HG03045 (cell line): ENCODE data around the gene SMARCB1.

Experiments used
- ATAC-seq: cut with Tn5 transposase; IDR thresholded peaks from one replicate; pipeline ENCODE4 v1.9.1; 2021; ENCODE audit warnings: mild to moderate bottlenecking, moderate library complexity; ENCODE audit not compliant: unreplicated experiment

SMARCB1 gene

DNA sequence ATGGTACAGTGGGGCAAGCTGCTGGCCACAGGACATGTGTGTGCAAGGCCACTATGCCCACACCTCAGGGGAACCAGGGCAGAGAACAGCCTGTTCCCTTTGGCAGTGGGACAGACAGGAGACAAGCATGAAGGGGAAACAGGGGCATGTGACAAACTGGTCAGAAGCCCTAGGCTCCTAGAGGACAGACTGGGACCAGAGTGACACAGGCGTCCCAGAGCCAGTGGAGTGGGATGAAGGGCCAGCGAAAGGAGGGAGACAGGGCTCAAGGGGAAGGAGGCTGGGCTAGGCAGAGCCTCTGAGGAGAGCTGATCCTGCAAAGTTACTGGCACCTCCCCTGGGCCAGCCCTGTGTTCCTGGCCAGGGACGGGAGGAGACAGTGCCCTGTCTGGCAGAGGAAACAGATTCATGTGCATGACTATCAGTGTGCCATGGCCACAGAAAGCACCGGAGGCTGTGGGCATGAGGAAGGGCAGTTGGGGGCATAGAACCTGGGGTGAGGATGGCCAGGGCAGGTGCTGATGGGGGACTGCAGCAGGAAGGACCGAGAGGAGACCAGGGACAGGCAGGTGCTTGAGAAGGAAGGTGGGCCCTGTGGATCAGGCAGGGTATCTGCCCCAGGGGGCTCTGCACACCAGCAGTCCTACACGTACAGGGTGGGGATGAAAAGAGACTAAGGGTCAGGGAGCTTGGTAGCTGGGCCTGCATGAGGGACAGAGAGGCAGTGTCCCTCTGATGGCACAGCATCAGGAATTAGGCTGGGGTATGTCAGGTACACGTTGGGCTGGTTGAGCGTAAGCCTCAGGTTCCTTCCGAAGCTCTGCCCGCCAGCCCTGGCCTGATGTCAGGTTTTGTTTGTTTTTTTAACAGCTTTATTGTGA lies 42.3 kb downstream of the SMARCB1 start:
- no peak for ATAC-seq

DNA sequence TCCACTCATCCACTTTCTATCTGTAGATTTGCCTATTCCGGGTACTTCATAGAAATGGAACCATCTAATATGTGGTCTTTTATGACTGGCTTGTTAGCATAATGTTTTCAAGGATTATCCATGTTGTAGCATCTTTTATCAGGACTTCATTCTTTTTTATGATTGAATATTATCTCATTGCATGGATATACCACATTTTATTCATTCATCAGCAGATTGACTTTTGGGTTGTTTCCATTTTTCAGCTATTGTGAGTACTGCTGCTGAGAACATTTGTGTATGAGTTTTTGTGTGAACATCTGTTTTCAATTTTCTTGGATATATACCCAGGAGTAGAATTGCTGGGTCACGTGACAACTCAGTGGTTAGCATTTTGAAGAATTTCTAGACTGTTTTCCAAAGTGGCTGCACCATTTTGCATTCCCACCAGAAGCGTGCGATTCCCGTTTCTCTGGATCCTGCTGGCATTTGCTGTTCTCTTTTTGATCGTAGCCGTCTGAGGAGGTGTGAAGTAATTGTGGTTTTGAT lies 43.1 kb downstream of the SMARCB1 start:
- no peak for ATAC-seq

DNA sequence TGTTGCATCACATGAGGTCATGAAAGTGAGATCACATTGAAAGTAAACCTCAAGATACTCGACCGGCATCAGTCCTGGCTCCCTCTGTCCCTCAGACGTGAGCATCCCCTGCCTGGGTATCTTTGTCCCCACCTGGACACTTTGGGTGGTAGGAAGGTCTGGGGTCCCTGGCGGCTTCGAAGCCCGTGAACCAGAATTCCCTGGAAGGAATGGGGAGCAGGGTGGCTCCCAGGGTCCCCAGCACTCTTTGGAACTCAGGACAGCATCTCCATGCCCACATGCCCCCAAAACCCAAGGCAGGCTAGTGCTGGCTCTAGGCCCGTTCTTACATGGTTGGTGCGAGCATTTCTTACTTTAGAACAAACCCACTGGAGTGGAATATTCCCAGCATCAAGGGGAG lies 44.5 kb downstream of the SMARCB1 start:
- no peak for ATAC-seq

DNA sequence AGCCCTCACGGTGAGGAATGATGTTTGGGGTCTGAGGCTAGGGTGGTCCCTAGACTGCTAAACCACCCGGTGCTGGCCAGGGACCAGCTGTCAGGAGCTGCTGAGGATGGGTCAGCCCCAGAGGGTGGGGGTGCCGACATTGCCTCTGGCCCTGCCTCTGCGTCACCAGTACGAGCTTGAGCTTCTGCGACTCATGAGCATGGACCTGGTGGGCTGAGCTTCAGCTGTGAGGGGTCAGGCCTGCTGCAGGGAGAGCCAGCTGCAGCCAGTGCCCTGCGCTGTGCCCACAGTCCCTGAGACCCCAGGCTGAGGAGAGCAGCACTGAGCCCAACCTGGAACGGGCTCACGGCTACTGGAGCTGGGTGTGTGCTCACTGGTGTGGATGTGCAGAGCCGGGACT lies 45.0 kb downstream of the SMARCB1 start:
- ATAC-seq, result no peak

DNA sequence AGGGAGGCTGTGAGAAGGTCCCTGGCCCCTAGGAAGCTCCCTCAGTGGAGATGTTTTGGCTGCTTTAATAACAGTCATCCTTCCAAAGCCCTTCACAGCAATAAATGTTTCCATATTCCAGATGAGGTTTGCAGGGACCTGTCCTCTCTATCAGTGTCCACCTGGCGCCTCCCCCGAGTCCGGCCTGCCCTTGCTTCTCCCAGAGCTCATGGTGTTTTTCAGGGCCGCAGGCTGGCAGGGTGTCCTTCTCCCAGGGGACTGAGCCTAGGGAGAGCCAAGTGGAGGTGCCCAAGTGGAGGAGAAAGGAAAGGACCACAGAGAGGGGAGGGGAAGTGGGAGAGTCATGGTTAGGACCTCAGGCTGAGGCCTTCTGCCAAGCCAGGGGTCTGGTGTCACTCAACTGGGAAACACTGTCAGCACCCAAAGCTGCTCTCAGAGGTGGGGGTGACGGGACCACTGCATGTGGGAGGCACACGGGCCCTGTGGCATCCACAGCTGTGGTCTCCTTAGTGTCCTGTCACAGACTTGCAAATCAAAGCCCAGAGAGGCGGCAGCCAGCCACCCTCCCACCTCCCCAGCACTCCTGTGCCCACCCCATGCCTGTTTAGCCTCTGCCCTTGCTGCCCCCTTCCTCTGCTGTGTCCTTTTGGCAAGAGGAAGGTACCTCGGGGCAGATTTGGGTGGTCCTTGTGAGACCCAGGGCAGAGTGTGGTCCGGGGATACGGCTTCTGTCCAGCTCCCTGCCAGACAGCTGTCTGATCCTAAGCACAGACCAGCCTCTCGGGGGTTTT lies 45.7 kb downstream of the SMARCB1 start:
- ATAC-seq, result no peak

DNA sequence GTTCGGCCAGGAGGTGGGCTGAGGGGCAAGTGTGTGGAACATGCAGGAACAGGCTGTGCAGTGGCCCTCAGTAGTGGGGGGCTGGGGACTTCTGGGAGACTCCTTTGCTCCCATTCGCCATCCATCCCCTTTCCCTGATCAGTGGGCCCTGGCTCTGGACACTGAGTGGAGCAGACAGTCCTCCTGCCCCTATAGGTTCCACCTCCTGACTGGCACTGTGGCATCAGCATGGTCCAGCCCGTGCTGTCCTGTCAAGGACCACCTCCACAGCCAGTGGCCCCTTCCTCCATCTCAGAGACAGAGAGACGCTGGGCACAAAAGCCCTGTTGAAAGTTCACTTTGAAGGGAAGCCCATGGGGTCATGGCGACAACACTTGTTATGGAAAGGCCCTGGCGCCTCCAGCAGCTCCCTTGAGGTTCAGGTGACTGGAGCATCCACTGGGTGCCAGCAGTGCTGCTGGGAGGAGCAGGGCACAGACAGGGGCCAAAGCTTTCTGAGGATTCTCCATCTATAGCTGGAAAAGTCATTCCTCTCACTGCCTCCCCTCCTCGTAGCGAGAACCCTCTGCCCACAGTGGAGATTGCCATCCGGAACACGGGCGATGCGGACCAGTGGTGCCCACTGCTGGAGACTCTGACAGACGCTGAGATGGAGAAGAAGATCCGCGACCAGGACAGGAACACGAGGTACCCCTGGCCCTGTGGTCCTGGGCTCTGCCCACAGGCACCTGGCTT lies 46.4 kb downstream of the SMARCB1 start:
- ATAC-seq, result no peak

DNA sequence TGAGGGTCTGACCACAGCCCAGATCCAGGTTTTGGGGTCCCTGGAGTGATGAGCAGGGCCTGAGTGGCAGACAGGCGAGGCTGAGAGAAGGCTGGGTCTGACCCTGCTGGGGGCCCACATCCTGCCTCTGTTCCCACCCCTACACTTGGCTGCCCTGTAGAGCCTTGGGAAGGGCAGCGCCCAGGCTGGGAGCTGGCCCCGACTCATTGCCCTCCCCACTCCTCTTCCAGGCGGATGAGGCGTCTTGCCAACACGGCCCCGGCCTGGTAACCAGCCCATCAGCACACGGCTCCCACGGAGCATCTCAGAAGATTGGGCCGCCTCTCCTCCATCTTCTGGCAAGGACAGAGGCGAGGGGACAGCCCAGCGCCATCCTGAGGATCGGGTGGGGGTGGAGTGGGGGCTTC lies 47.1 kb downstream of the SMARCB1 start:
- ATAC-seq, result no peak

DNA sequence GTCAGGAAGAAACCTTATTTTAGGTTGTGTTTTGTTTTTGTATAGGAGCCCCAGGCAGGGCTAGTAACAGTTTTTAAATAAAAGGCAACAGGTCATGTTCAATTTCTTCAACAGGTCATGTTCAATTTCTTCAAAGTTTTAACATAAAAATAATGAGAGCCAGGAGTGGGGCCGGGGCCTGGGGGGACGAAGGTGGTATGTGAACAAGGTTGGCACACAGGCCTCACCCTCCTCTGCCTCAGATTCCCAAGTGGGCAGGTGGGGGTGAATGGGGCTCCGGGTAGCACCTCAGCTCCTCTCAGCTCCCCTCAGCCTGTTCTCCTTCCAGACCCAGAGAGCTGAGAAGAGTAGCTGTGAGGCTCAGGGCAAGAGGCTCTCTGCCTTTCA lies 47.6 kb downstream of the SMARCB1 start:
- no peak for ATAC-seq

DNA sequence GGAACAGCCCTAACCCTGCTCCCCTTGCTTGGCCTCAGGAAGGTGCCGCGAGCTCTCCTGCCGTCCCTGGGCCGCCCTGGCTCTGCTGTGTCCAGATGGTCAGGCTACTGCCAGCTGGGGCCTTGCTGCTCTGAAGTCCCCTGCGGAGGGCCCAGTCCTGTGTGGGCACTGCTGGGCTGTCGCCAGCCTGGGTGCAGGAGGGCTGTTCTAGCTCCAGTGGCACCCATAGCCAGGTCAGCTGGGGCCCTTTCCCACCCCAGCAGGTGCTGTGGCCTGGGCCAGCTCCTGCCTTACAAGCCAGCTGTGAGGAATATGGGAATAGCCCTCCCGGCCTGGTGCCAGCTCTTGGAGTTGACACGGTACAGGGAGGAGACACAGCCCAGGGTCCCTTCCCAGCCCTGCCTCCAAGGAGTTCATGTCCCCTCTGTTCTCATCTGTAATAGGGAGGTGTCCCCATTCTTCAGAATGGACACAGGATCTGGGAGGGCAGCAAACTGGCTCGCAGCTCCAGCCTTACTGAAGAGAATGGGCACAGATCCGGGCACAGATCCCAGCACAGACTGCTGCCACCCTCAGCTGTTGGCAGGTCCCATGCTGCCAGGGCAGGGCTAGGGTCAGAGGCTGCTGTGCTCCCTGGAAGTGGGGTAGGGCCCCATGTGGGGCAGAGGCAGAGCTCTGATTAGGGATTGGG lies 48.2 kb downstream of the SMARCB1 start:
- no peak for ATAC-seq

DNA sequence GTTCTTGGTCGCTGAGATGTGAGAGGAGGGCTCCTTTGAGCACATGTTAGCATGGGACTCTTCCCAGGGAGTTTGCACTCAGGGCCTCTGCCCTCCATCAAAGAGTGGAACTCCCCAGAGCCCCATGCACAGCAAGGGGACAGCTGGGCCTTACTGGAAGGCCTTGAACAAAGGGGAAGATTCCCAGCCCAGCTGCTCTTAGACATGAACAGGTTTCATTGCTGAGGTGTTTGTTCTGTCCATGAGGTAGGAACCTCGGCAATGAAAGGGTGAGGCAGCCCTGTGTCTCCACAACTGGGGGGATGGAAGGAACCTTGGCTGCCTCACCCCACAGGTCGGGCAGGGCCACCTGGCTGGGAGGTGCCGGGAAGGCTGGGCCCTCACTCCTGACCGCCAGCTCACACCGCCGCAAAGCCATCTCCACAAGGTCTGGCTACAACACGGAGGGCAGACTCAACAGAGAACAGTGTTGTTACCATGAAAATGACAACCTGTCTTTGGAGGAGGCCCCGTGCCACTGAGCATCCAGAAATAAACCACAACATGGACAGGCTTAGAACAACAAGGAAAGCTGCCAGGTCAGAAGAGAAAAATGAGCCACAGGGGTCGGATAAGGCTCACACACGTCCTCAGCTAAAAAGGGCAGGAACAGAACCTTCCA lies 48.8 kb downstream of the SMARCB1 start:
- ATAC-seq, result no peak

DNA sequence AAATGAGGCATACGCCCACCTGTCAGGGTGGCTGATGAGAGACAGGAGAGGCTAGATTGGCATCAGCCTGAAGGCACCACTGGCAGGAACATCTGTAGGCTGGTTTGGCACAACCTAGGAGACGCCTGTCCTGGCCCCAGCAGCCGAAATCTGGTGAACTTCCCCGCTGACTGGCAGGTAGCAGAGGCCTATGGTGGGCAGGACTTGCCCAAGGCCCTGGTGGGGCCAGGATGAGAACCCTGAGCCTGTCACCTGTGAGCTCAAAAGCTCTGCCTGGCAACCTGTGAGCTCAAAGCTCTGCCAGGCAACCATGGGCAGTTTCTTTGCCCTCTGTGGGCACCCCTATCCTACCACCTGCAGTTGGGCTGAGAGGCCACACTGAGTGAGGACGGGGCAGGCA lies 49.5 kb downstream of the SMARCB1 start:
- no peak for ATAC-seq

DNA sequence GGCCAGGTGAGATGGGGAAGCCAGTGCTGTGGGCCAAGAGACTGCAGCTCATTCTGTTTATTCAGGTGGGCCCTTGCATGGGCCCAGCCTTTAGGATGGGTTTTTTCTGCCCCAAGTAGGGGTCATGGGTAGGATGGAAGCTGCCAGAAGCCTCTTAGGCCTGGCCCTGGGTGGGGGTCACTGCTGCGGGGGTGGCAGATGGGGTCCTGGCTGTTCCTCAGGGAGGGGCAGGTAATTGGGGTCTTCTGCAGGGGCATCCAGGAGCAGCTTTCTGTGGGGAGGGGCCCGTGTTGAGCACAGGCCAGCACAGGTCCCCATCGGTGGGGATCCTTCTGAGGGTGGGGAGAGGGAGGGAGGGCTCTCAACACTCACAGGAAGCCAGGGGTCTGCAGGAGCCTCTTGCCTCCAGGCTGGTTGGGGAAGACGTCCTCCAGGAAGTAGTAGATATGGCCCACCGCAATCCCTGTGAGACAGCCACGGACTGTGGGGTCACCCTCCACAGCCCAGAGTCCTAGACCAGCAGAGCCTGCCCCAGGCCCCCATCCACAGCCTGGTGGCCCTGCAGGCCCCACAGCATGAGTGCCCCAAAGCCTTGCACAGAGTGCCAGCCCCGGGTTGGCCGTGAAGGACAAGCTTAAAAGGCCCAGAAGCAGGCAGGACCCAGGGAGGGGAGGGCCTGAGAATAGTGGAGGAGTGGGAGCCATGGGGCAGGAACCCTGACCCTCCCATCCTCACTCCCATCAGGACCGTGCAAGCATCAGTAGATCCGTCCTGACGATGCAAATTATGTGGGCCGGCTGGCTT lies 50.1 kb downstream of the SMARCB1 start:
- no peak for ATAC-seq

DNA sequence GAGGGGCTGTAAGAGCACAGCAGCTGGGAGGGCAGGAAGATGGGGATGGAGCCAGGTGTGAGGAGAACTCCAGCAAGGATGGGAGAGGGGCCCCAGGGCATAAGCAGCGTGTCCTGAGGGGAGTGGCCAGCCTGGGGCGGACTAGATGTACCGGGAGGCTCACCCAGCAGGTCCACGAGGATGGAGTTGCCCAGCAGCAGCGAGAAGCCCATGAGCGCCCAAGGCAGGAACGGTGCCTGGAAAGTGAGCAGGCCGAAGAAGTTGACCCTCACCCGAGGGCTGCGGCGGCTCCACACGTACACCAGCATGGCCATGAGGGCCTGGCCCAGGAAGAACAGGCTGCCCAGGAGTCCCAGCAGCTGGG lies 50.7 kb downstream of the SMARCB1 start:
- no peak for ATAC-seq

DNA sequence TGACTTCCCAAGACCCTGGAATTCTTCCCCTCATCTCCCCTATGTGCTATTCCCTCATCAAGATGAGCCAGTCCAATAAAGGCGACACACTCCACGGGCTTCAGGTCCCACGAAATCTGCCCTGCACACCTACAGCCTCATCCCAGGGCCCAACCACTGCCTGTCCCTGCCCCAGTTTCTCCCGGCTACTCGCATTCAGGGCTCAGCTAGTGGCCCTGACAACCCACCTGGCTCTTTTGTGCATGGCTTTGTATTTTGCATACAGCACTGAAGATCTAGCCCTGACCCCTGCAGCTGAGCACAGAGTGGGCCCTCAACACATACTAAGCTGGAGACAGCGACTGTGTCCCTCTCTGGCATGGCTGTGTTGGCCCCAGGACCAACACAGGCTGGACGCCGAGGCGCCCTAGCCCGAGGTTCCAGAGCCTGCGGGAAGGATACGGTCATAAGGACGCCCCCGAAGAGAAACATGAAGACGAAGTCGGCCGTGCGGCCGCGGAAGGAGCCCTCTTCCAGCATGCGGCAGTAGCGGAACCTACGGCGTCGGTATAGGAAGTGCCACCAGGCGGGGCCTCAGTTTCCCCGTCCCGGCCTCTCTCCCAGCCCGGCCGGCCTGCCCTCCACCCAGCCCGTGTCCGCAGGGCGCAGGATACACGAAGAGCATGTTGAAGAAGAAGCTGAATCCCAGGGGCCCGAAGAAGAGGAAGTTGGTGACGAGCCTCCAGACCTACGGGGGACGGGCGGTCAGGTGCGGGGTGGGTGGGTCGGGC lies 51.3 kb downstream of the SMARCB1 start:
- ATAC-seq, result peak; percentile 1

DNA sequence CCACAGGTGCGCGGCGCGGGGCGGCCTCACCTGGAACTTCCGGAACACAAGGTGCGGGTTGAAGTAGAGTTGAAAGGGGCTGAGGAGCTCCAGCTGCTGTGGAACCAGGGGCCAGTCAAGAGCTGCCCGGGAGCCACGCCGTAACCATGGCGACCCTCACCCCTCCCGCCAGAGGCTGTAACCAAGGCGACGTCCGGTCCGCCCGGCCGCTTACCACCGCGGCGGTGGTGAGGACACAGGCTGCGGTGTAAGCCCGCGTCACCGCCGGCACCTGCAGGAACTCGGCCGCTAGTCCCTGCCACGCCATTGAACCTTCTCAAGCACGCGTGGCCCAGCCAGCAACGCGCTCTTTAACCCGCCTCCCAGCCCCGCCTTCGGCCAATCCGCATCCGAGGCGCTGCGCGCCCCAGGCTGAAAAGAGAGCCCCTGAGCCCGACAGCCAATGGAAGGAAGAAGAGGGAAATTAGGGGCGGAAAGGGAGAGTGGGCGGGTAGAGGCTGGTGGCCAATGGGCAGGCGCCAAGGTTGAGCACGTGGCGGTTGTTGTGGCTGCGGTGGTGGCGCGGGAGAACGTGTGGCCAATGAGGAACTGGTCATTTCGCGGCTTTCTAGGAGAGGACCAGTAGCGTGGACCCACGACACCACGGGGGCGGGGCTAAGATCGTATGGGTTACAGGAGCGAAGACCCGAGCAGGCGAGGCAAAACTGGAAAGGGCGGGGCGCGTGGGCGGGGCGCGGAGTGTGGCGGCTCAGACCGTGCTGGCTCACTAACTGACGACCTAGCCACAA lies 52.1 kb downstream of the SMARCB1 start, which contains the start of gene DERL3:
TSS of gene DERL3 (minus strand) at position 326 of the 788 bp plus-strand sequence. CDS start at position 307, 19 bp downstream.
- ATAC-seq, result peak; percentile 84

DNA sequence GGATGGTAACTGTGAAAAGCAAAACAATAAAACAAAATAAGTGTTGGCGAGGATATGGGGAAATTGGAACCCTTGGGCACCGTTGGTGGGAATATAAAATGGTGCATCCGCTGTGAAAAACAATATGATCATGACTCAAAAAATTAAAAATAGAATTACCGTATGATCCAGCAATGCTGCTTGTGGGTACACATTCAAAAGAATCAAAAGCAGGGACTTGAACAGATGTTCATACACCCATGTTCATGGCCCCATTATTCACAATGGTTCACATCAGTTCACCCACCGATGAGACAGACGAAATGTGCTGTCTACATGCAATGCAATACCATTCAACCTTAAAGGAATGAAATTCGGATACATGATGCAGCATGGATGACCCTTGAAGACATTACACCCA lies 53.3 kb downstream of the SMARCB1 start:
- no peak for ATAC-seq

DNA sequence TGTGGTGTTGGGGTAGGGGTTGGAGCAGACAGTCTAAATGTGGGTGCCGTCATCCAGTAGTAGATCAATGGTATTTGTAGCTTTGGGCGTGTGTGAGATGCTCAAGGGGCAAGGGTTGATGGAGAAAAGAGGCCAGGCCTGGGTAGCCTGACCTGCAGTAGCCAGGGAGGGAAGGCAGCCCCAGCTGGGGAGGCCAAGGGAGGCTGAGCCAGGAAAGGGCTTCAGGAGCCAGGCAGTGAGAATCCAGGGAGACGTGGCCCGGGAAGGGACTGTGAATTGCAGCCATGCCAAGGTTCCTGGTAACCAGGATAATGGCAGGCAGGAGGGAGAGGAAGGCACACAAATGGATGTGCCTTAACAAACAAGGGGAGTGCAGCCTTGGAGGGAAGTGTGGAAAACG lies 54.5 kb downstream of the SMARCB1 start:
- no peak for ATAC-seq
